ENCODE measurements around the gene PEMT. TPM values are rescaled to one million over a fixed set of nuclear protein-coding genes. Genes with fewer than 3 reads are reported as not detected.

The PEMT gene
- total and polyA plus RNA-seq, 7 donors, result 15.9 to 79.0 (median 26.0) TPM

- no peaks in the 10 kb centered on the region for H3K9me3 ChIP-seq
- 38 to 57% (median 43%) methylated on average over 15 of the region's 15 CpGs for WGBS, 3 donors
- no peaks in the 10 kb centered on the region for H3K27me3 ChIP-seq (ENCODE audit: insufficient read depth in 3 of 3, low read length in 2 of 3)
- DNase-seq, result peak in 1 of 2 donors; percentile 80
- H3K4me1 ChIP-seq, result peaks cover 25% of the 10 kb centered on the region
- TF ChIP-seq CTCF (IDR thresholded peaks at IDR 0.05), result no peak
- no peak overlapping the region for H3K4me3 ChIP-seq
- intact Hi-C loops (cut with DNase I), result no loop called here
- peaks cover 0 to 30% of the 10 kb centered on the region in 2 donors for H3K36me3 ChIP-seq (ENCODE audit: insufficient read depth in 1 of 2, low read depth in 1 of 2)
- H3K27ac ChIP-seq, result peak overlapping the region; percentile 89
- peak in 2 of 4 donors; percentile 15 to 37 for ATAC-seq
Observed at GRCh38 chr17:17493249-17493985, 98.1 kb downstream of the PEMT start.

DNA sequence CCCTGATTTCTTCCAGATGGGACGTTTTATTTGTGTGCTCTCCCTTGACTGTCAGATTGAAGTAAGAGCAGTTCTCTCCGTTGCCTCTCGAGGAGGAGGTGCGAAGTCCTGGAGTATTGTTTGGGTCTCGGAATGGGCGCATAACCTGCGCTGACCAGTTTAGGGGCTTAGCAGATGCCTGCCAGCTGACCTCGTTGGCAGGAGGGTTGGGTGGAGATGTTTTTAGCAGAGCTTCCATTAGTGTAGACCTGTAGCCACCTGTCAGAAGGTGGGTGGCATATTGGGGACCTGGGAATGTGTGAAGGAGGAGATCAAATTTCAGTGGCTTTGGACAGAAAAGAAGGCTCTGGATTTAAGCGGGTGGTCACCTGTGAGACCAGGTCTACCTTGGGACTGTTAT lies 98.9 kb downstream of the PEMT start:
- Histone ChIP-seq H3K4me1 (peaks cover 25% of the 10 kb centered on the region), H3K4me3 (no peak overlapping the region), H3K27me3 (ENCODE audit: insufficient read depth in 3 of 3, low read length in 2 of 3) (no peaks in the 10 kb centered on the region), H3K27ac (no peak overlapping the region), H3K36me3 (ENCODE audit: insufficient read depth in 1 of 2, low read depth in 1 of 2) (peaks cover 0 to 39% of the 10 kb centered on the region in 2 donors), H3K9me3 (no peaks in the 10 kb centered on the region)
- WGBS, 3 donors, result 85 to 89% (median 85%) methylated on average over 9 of the region's 9 CpGs
- no peak for TF ChIP-seq CTCF (IDR thresholded peaks at IDR 0.05)
- intact Hi-C loops (cut with DNase I), result no loop called here
- no peak for ATAC-seq
- DNase-seq, result peak in 1 of 2 donors; percentile 15

GRCh38 chr17:17492085-17492484 lies 99.4 kb downstream of the PEMT start:
- peaks cover 24% of the 10 kb centered on the region for H3K4me1 ChIP-seq
- no peak overlapping the region for H3K4me3 ChIP-seq
- WGBS, 3 donors, result 82 to 89% (median 83%) methylated on average over 11 of the region's 11 CpGs
- no peaks in the 10 kb centered on the region for H3K27me3 ChIP-seq (ENCODE audit: insufficient read depth in 3 of 3, low read length in 2 of 3)
- intact Hi-C loops (cut with DNase I), result no loop called here
- H3K36me3 ChIP-seq (ENCODE audit: insufficient read depth in 1 of 2, low read depth in 1 of 2), result peaks cover 0 to 44% of the 10 kb centered on the region in 2 donors
- H3K27ac ChIP-seq, result no peak overlapping the region
- DNase-seq (peak in 1 of 2 donors; percentile 23), ATAC-seq (no peak)
- no peaks in the 10 kb centered on the region for H3K9me3 ChIP-seq
- TF ChIP-seq CTCF (IDR thresholded peaks at IDR 0.05), result no peak

DNA sequence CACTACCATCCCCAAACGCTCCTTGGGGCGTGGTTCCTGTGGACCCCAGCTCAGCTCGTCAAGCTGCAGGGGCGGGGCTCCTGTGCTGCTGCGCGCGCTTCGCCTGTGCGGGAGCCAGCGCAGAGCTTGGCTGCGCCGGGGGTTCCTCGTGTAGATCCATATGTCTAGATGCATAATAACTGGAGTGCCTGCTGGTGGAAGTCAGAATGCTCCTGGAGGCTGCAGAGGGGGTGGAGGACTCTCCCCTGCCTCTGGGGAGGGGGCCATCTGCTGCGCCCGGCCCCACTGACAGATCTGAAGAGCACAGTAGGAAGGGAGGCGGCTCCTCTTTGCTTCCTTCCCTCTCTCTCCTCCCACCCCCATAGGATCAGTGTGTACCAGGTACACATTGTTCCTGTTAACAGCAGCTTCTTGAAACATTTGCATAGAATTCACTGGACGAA lies 99.9 kb downstream of the PEMT start:
- peaks cover 0 to 44% of the 10 kb centered on the region in 2 donors for H3K36me3 ChIP-seq (ENCODE audit: insufficient read depth in 1 of 2, low read depth in 1 of 2)
- H3K9me3 ChIP-seq, result no peaks in the 10 kb centered on the region
- intact Hi-C loops (cut with DNase I), result no loop called here
- no peaks in the 10 kb centered on the region for H3K27me3 ChIP-seq (ENCODE audit: insufficient read depth in 3 of 3, low read length in 2 of 3)
- DNase-seq (peak in 1 of 2 donors; percentile 23), ATAC-seq (no peak)
- H3K4me1 ChIP-seq, result peaks cover 22% of the 10 kb centered on the region
- H3K4me3 ChIP-seq, result no peak overlapping the region
- no peak overlapping the region for H3K27ac ChIP-seq
- 83 to 92% (median 85%) methylated on average over 15 to 17 of the region's 17 CpGs for WGBS, 3 donors
- TF ChIP-seq CTCF (IDR thresholded peaks at IDR 0.05), result no peak

Measured in psoas muscle (tissue), 8 donors.